HL-60/S4 treated with phorbol 12-myristate 13-acetate at 8.2 ng/mL for 4 days and 3 days (cell line): ENCODE measurements around the gene DSCAM.
"Not testable (repeated sequence)": the region's sequence is repeated elsewhere in the genome, so short reads cannot be mapped to it uniquely, and the experiment has no call there.

Experiments
- in situ Hi-C: fragments of 300-500 bp; cut with MboI; formaldehyde crosslinking; loops from 2 replicates; pipeline ENCODE4 v1.15.0; 2022; ENCODE audit warnings: low sequenced_read_pairs

Gene DSCAM

GRCh38 chr21:40194185-40194980 lies 652.6 kb downstream of the DSCAM start:
- in situ Hi-C loops = no loop called here

- in situ Hi-C loops = no loop called here
Observed at GRCh38 chr21:40191616-40192015, 655.3 kb downstream of the DSCAM start.

GRCh38 chr21:40191196-40191595 lies 655.8 kb downstream of the DSCAM start:
- in situ Hi-C loops = no loop called here

GRCh38 chr21:40187946-40188654 lies 658.9 kb downstream of the DSCAM start:
- in situ Hi-C loops = no loop called here

- in situ Hi-C loops = no loop called here
Observed at GRCh38 chr21:40187244-40187643, 659.7 kb downstream of the DSCAM start.

GRCh38 chr21:40186045-40186444 lies 660.9 kb downstream of the DSCAM start:
- in situ Hi-C loops = no loop called here

GRCh38 chr21:40185208-40185607 lies 661.8 kb downstream of the DSCAM start:
- in situ Hi-C loops = no loop called here

- in situ Hi-C loops = not testable (repeated sequence)
Observed at GRCh38 chr21:40182491-40182890, 664.5 kb downstream of the DSCAM start.

- in situ Hi-C loops = no loop called here
Observed at GRCh38 chr21:40179166-40179565, 667.8 kb downstream of the DSCAM start.

- in situ Hi-C loops = no loop called here
Observed at GRCh38 chr21:40178726-40179125, 668.2 kb downstream of the DSCAM start.

- in situ Hi-C loops = no loop called here
Observed at GRCh38 chr21:40177979-40178378, 669.0 kb downstream of the DSCAM start.

- in situ Hi-C loops = no loop called here
Observed at GRCh38 chr21:40176724-40177123, 670.2 kb downstream of the DSCAM start.

GRCh38 chr21:40173816-40174215 lies 673.1 kb downstream of the DSCAM start:
- in situ Hi-C loops = no loop called here

- in situ Hi-C loops = no loop called here
Observed at GRCh38 chr21:40169971-40170370, 677.0 kb downstream of the DSCAM start.

GRCh38 chr21:40166291-40166843 lies 680.6 kb downstream of the DSCAM start:
- in situ Hi-C loops = no loop called here

GRCh38 chr21:40165773-40166070 lies 681.2 kb downstream of the DSCAM start:
- in situ Hi-C loops = no loop called here

- in situ Hi-C loops = no loop called here
Observed at GRCh38 chr21:40164905-40165772, 681.8 kb downstream of the DSCAM start.

- in situ Hi-C loops = no loop called here
Observed at GRCh38 chr21:40162075-40162474, 684.9 kb downstream of the DSCAM start.

GRCh38 chr21:40160911-40161310 lies 686.0 kb downstream of the DSCAM start:
- in situ Hi-C loops = no loop called here

- in situ Hi-C loops = no loop called here
Observed at GRCh38 chr21:40158366-40158765, 688.6 kb downstream of the DSCAM start.

- in situ Hi-C loops = no loop called here
Observed at GRCh38 chr21:40155563-40155962, 691.4 kb downstream of the DSCAM start.
